ENCODE data around the gene SRPK2.

DNA sequence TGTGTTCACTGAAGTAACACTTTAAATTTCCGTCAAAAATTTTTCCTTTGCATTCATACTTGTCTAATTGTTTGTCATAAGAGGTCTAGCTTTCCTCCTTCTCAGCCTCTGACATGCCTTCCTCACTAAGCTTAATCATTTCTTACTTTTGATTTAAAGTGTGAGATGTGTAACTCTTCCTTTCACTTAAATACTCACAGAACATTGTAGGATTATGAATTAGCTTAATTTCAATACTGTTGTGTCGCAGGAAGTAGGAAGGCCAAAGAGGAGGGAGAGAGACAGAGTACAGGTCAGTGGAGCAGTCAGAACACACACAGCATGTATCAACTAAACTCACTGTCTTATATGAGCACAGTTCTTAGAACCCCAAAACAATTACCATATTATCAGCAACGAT is 99.0 kb downstream of the SRPK2 start:
- TF ChIP-seq, protein P1, sequence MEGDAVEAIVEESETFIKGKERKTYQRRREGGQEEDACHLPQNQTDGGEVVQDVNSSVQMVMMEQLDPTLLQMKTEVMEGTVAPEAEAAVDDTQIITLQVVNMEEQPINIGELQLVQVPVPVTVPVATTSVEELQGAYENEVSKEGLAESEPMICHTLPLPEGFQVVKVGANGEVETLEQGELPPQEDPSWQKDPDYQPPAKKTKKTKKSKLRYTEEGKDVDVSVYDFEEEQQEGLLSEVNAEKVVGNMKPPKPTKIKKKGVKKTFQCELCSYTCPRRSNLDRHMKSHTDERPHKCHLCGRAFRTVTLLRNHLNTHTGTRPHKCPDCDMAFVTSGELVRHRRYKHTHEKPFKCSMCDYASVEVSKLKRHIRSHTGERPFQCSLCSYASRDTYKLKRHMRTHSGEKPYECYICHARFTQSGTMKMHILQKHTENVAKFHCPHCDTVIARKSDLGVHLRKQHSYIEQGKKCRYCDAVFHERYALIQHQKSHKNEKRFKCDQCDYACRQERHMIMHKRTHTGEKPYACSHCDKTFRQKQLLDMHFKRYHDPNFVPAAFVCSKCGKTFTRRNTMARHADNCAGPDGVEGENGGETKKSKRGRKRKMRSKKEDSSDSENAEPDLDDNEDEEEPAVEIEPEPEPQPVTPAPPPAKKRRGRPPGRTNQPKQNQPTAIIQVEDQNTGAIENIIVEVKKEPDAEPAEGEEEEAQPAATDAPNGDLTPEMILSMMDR (IDR thresholded peaks at IDR 0.05; ENCODE audit: insufficient read depth, low read depth, low read length): no peak
- TF ChIP-seq EZH2 (IDR thresholded peaks at IDR 0.05; ENCODE audit: insufficient read depth, low read length): no peak

Data from astrocyte (in vitro differentiated cells and primary cell).